Spleen (tissue), 11 donors: ENCODE data around the gene DUSP15. TPM values are rescaled to one million over a fixed set of nuclear protein-coding genes. Genes with fewer than 3 reads are reported as not detected.

ENCODE experiments used
- DNase-seq: peaks from one replicate; pipeline ENCODE4 v3.0.0-alpha.2; 2020
- H3K27ac ChIP-seq, 8 donors: fragments of 200-600 bp; sonication (generic) in 7 of 8; 1 replicate in 4 of 8; 2 replicates in 4 of 8; pipeline versions ENCODE4 v1.5.0 to v1.8.0; 2016 to 2021; ENCODE audit warnings: inconsistent platforms in 4 of 8, mild to moderate bottlenecking in 4 of 8, moderate library complexity in 1 of 8
- H3K27me3 ChIP-seq, 7 donors: fragments of 200-600 bp; sonication (generic) in 6 of 7; replicated peaks in 1 of 7; 1 replicate in 4 of 7; 2 replicates in 3 of 7; pipeline versions ENCODE4 v1.5.0 to v1.8.0; 2016 to 2021; ENCODE audit warnings: inconsistent platforms in 3 of 7, mild to moderate bottlenecking in 1 of 7
- H3K36me3 ChIP-seq, 6 donors: fragments of 200-600 bp; sonication (generic) in 5 of 6; 1 replicate in 4 of 6; 2 replicates in 2 of 6; pipeline versions ENCODE4 v1.5.0 to v1.8.0; 2016 to 2021; ENCODE audit warnings: inconsistent platforms in 2 of 6
- H3K4me1 ChIP-seq, 6 donors: fragments of 200-600 bp; sonication (generic) in 5 of 6; 1 replicate in 3 of 6; 2 replicates in 3 of 6; pipeline versions ENCODE4 v1.5.0 to v1.8.0; 2016 to 2021; ENCODE audit warnings: inconsistent platforms in 3 of 6
- H3K4me3 ChIP-seq, 8 donors: fragments of 200-600 bp; sonication (generic) in 7 of 8; 1 replicate in 4 of 8; 2 replicates in 4 of 8; pipeline versions ENCODE4 v1.5.0 to v1.8.0; 2016 to 2021; ENCODE audit warnings: inconsistent platforms in 4 of 8, mild to moderate bottlenecking in 4 of 8, moderate library complexity in 2 of 8
- H3K9me3 ChIP-seq, 8 donors: fragments of 200-600 bp; sonication (generic) in 7 of 8; 1 replicate in 4 of 8; 2 replicates in 4 of 8; pipeline versions ENCODE4 v1.5.0 to v1.8.0; 2016 to 2021; ENCODE audit warnings: inconsistent platforms in 4 of 8
- CTCF ChIP-seq, 11 experiments: fragments of 200-600 bp in 7 of 11; fragments of 450-650 bp in 4 of 11; sonication (generic) in 4 of 11; IDR thresholded peaks in 8 of 11; conservative IDR thresholded peaks in 3 of 11; 1 replicate in 7 of 11; 2 replicates in 4 of 11; pipeline versions ENCODE4 v1.4.0 to v1.8.0; 2016 to 2021; ENCODE audit warnings: antibody characterized with exemption in 11 of 11, inconsistent platforms in 4 of 11, mild to moderate bottlenecking in 1 of 11
- POLR2A ChIP-seq, 3 donors: fragments of 450-650 bp; IDR thresholded peaks; one replicate each; pipeline ENCODE4 v1.5.1; 2017; ENCODE audit warnings: antibody characterized with exemption in 3 of 3, mild to moderate bottlenecking in 1 of 3
- POLR2AphosphoS5 ChIP-seq, 3 donors: sonication (generic); formaldehyde crosslinking; IDR thresholded peaks; one replicate each; pipeline ENCODE4 v1.5.1; 2017; ENCODE audit warnings: antibody characterized with exemption in 3 of 3
- WGBS, 5 donors: extraction: QIAGEN DNeasy Blood & Tissue Kit in 3 of 5; methylation state at CpG; one replicate each; pipeline versions ENCODE4 v1.1.5 to v1.1.7; 2013 to 2018; 5-methylcytosine and 5-hydroxymethylcytosine counted together
- intact Hi-C: fragments of 100-400 bp; cut with DNase I; formaldehyde crosslinking; loops from one replicate; pipeline ENCODE4 v1.15.0; 2023; ENCODE audit warnings: low total_unique reads
- polyA plus RNA-seq, 3 donors: library from polyadenylated mRNA; stranded (reverse); fragments of 200-250 nt; gene quantifications; one replicate each; pipeline ENCODE4 v1.2.1, GENCODE V29; 2013
- total RNA-seq, 7 donors: library from RNA; depleted of rRNA in 3 of 7; stranded (reverse); fragments of >200 nt in 3 of 7; fragmentation: NEBNext Ultra II Directional in 4 of 7; extraction: Animal tissue kit (Norgen Biotek cat#: 25700) in 4 of 7; gene quantifications; one replicate each; pipeline versions ENCODE4 v1.1.0 to v1.2.1, GENCODE V29; 2016 to 2021
- donor health status: healthy with polysubstance abuse.
- donor health status: DM: no; HTN: no; CAD: no; lungs with moderate emphysema.
- donor health status: DM: no; HTN: no; CAD: no.
- donor health status: Bipolar disorder and iron deficiency.
- donor health status: healthy.
- donor health status: DM: no; HTN: no; CAD: no.
- donor health status: DM: yes; HTN: yes; CAD: no.

DUSP15 gene
- total and polyA plus RNA-seq, 10 donors = 0.69 to 7.3 (median 2.3) TPM

GRCh38 chr20:31824554-31825313, 45.6 kb downstream of the DUSP15 start:
- Histone ChIP-seq H3K4me3 (peak overlapping the region in 1 of 8 donors; percentile 2), H3K9me3 (no peaks in the 10 kb centered on the region), H3K27me3 (peaks cover 0 to 6% (median 0%) of the 10 kb centered on the region in 7 donors), H3K27ac (peak overlapping the region in 2 of 8 donors; percentile 26 to 48), H3K4me1 (peaks cover 3 to 42% (median 13%) of the 10 kb centered on the region in 6 donors), H3K36me3 (no peaks in the 10 kb centered on the region)
- TF ChIP-seq POLR2A (IDR thresholded peaks at IDR 0.05) = no peak
- TF ChIP-seq CTCF (IDR thresholded peaks at IDR 0.05 in 8 of 11, conservative IDR thresholded peaks at IDR 0.05 in 3 of 11) = no peak
- no peak for TF ChIP-seq POLR2AphosphoS5 (IDR thresholded peaks at IDR 0.05)
- 77 to 92% (median 80%) methylated on average over 14 of the region's 14 CpGs for WGBS, 5 donors
- intact Hi-C loops = no loop called here
- DNase-seq = no peak

- H3K9me3 ChIP-seq = no peaks in the 10 kb centered on the region
- intact Hi-C loops = no loop called here
- H3K36me3 ChIP-seq = no peaks in the 10 kb centered on the region
- peak overlapping the region in 1 of 8 donors; percentile 2 for H3K4me3 ChIP-seq
- H3K27ac ChIP-seq = peak overlapping the region in 2 of 8 donors; percentile 26 to 48
- no peak for TF ChIP-seq POLR2A (IDR thresholded peaks at IDR 0.05)
- TF ChIP-seq CTCF (IDR thresholded peaks at IDR 0.05 in 8 of 11, conservative IDR thresholded peaks at IDR 0.05 in 3 of 11) = no peak
- H3K4me1 ChIP-seq = peaks cover 3 to 36% (median 13%) of the 10 kb centered on the region in 6 donors
- 81 to 100% (median 90%) methylated on average over 3 to 4 of the region's 4 CpGs for WGBS, 5 donors
- no peak for DNase-seq
- H3K27me3 ChIP-seq = peaks cover 0 to 6% (median 0%) of the 10 kb centered on the region in 7 donors
Observed at GRCh38 chr20:31824125-31824485, 46.2 kb downstream of the DUSP15 start.

- Histone ChIP-seq H3K36me3 (no peaks in the 10 kb centered on the region), H3K27me3 (peaks cover 0 to 6% (median 0%) of the 10 kb centered on the region in 7 donors), H3K9me3 (no peaks in the 10 kb centered on the region), H3K4me1 (peaks cover 3 to 31% (median 13%) of the 10 kb centered on the region in 6 donors), H3K27ac (peak overlapping the region in 3 of 8 donors; percentile 1 to 48 (median 26)), H3K4me3 (peak overlapping the region in 1 of 8 donors; percentile 2)
- no peak for DNase-seq
- TF ChIP-seq CTCF (IDR thresholded peaks at IDR 0.05 in 8 of 11, conservative IDR thresholded peaks at IDR 0.05 in 3 of 11) (no peak), POLR2AphosphoS5 (IDR thresholded peaks at IDR 0.05) (peak in 1 of 3 donors; percentile 22)
- 53 to 68% (median 59%) methylated on average over 10 to 14 of the region's 14 CpGs for WGBS, 5 donors
- intact Hi-C loops = no loop called here
Observed at GRCh38 chr20:31823360-31824124, 46.8 kb downstream of the DUSP15 start.
